IPS-15b (cell line): Measurements from ENCODE around the gene CAPN14.

Source experiments
- H3K27me3 ChIP-seq: one replicate; pipeline ENCODE4 v1.6.1; 2013; ENCODE audit warnings: low read length; ENCODE audit not compliant: control insufficient read depth, insufficient read depth
- H3K36me3 ChIP-seq: one replicate; pipeline ENCODE4 v1.6.1; 2013; ENCODE audit warnings: low read length; ENCODE audit not compliant: control insufficient read depth, insufficient read depth
- H3K4me1 ChIP-seq: one replicate; pipeline ENCODE4 v1.6.1; 2013; ENCODE audit warnings: mild to moderate bottlenecking, low read length; ENCODE audit not compliant: control insufficient read depth, insufficient read depth
- H3K4me3 ChIP-seq: one replicate; pipeline ENCODE4 v1.5.1; 2013; ENCODE audit warnings: low read depth, low read length
- H3K9ac ChIP-seq: one replicate; pipeline ENCODE4 v1.6.1; 2013; ENCODE audit warnings: low read depth, mild to moderate bottlenecking, low read length
- H3K9me3 ChIP-seq: one replicate; pipeline ENCODE4 v1.6.1; 2013; ENCODE audit warnings: mild to moderate bottlenecking, low read length; ENCODE audit not compliant: control insufficient read depth, insufficient read depth

Gene CAPN14

DNA sequence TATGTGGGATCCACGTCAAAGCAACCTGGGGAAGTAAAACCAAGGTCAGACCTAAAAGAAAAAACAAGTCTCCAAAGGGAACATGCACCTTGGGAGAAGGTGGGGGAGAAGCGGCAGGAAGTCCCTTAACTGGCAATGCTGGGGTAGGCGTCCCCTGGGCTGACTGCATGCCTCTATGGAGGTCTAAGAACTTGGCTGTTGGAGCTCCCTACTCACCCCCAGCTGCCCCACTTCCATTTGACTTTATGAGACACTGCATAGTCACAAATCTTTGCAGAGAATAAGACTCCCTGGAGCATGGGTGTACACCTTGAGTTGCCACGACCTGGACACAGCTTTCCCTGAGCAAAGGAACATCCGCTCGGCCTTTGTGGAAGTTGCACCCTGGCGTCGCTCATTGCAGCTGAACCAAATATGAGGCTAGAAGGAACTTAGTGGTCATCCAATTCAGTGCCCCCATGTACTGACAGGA is 2.8 kb downstream of the CAPN14 start:
- H3K27me3 ChIP-seq, result no peaks in the 10 kb centered on the region
- H3K9ac ChIP-seq, result no peak overlapping the region
- no peak overlapping the region for H3K4me3 ChIP-seq
- H3K4me1 ChIP-seq, result no peaks in the 10 kb centered on the region
- no peaks in the 10 kb centered on the region for H3K9me3 ChIP-seq
- no peaks in the 10 kb centered on the region for H3K36me3 ChIP-seq

DNA sequence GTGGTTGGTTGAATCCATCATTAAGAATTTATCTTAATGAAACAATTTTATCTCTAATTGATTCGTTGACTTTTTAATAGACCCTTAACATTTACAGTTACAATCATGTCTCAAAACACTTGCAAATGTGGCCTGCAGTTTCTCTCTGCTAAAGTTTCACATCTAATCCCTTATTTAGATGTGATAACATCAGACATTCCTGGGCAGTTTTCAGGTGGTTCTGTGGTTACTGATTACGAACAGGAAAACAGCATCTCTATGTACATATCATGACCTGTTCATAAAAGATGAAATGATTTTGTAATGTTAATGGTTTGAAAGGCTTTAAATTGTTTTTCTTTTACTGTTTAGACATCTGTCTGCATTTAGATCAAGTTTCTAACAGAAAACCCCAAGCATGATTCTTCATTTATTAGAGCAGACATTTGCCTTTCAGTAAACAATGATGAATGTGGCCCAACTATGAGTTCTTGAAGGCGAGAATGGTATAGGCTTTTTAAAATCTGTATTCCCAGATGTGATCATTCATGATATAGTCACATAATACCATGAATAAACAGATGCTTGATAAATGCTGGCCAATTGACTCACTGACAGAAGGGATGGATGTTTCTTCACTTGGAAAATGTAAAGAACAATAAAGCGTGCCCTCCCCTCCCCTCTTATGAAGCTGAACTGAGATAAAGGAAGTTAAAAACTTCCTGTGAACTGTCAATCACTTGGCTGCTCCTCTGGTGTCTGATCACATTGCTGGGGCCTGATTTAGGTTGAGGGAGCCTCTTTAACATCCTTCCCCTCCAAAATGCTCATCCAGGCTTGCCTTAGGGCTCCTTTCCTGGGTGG is 3.5 kb downstream of the CAPN14 start:
- Histone ChIP-seq H3K36me3 (no peaks in the 10 kb centered on the region), H3K4me1 (no peaks in the 10 kb centered on the region), H3K9me3 (no peaks in the 10 kb centered on the region), H3K4me3 (no peak overlapping the region), H3K9ac (no peak overlapping the region), H3K27me3 (no peaks in the 10 kb centered on the region)

DNA sequence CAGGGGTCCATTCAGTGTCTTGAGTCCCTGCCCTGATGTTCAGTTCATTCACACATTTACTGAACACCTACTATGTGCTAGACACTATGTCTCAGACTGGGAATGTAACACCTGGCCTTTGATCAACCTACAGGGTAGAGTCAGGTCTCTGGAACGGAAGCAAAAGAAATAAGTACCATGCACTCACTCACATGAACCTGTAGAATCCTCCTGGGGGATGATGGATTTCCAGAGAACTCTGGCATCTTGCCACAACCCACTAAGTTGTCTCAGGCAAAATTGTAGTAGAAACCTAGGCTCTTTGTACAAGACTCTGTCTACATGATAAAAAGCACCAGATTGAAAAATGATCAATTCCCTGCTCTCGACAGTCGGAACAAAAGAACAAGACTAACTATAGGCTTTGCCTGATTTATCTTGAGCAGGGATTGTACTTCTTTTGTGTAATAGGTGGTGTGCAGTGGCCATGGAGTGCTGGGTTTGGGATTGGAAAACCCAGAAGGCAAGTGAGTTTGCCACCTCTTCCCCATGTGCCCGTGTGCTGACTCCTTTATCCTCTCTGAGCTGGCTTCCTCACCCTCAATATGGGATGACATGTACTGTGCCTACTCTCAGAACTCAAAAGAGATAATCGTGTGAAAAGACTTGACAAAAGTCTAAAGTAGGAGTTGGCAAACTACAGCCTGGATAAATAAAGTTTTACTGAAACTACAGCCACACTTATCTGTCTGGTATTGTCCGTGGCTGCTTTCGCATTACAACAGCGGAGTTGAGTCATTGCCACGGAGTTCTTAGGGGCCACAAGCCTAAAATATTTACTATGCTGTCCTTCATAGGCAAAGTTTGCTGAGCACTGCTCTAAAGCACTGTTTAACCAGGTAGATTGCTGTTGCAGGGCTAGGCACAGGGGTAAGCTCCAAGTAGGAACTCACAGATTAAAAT is 4.4 kb downstream of the CAPN14 start:
- no peaks in the 10 kb centered on the region for H3K9me3 ChIP-seq
- no peak overlapping the region for H3K4me3 ChIP-seq
- H3K4me1 ChIP-seq, result no peaks in the 10 kb centered on the region
- no peak overlapping the region for H3K9ac ChIP-seq
- H3K36me3 ChIP-seq, result no peaks in the 10 kb centered on the region
- H3K27me3 ChIP-seq, result no peaks in the 10 kb centered on the region

DNA sequence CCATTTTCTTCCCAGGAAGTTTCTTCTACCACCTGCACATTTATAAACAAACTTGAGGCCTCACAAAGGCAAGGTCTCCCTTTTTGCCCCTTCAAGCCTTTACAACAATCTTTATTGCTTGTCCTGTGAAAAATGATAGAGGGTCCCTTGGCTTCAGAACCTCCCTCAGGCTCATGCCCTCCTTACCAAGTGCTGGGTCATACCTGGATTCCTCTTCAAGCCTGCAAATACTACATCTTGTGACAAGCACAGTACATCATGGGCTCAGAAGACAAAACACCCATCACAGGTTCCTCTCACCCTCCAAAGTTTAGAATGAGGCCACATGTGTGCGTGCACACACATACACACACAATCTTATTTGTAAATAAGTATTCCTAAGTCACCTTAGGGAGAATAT is 9.1 kb downstream of the CAPN14 start:
- H3K27me3 ChIP-seq, result no peaks in the 10 kb centered on the region
- H3K9ac ChIP-seq, result no peak overlapping the region
- H3K4me1 ChIP-seq, result no peaks in the 10 kb centered on the region
- no peaks in the 10 kb centered on the region for H3K9me3 ChIP-seq
- H3K4me3 ChIP-seq, result no peak overlapping the region
- no peaks in the 10 kb centered on the region for H3K36me3 ChIP-seq

DNA sequence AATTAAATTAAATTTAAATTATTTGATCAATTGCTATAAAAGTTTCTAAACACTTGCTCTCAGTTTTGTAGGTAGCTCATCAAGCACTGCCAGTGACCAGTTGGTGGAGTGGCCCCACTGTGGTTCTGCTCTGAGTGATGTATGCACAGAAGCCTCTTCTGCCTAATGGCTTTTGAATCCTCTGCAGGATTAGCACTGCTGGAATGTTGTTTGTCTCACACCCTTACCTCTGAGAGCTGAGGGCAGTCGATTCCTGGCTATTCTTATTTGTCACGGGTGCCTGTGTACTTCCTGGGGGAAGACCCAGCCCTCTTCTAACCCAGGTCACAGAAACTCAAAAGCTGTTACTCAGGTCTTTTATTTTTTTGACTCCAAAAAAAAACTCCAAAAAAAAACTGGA is 9.5 kb downstream of the CAPN14 start:
- no peak overlapping the region for H3K4me3 ChIP-seq
- H3K27me3 ChIP-seq, result no peaks in the 10 kb centered on the region
- no peaks in the 10 kb centered on the region for H3K4me1 ChIP-seq
- no peaks in the 10 kb centered on the region for H3K9me3 ChIP-seq
- H3K9ac ChIP-seq, result no peak overlapping the region
- no peaks in the 10 kb centered on the region for H3K36me3 ChIP-seq

DNA sequence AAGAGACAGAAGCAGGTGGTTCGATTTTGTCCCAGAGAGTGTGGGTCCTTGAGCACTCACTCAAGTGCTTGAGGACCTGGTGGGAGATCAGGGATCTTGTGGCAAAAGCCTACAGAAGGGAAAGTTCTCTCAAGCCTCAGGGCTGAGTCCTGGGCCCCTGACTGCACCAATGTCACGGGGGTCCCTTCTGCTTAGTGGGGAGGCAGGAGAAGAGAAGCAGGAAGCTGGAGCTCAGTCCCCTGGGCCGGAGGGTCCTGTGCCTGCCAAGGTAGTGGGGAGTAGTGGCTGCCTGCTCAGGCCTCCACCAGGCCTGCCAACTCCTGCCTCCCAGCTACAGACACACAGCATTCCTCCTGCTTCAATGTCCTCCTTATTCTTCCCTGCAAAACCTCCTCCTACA is 11.7 kb downstream of the CAPN14 start:
- Histone ChIP-seq H3K36me3 (no peaks in the 10 kb centered on the region), H3K9ac (no peak overlapping the region), H3K4me3 (no peak overlapping the region), H3K27me3 (no peaks in the 10 kb centered on the region), H3K4me1 (no peaks in the 10 kb centered on the region), H3K9me3 (no peaks in the 10 kb centered on the region)

DNA sequence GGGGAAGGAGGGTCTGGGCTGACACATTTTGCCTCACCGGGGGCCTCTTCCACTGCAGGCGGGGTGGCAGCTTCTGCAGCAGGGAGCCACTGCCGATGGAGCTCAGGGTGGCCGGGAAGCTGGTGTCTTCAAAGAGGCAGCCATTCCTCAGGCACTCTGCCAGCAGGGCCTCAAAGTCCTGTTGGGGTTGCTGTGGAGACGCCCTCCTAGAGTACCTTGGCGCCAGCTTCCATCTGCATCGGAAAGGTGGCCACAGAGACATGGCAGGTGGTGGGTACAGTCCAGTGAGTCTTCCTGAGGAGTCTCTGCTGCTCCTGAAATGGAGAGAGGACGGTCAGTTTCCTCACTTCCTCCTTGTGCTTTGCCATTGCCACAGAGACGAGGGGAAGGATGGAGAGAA is 12.1 kb downstream of the CAPN14 start:
- Histone ChIP-seq H3K9ac (no peak overlapping the region), H3K36me3 (no peaks in the 10 kb centered on the region), H3K27me3 (no peaks in the 10 kb centered on the region), H3K4me3 (no peak overlapping the region), H3K4me1 (no peaks in the 10 kb centered on the region), H3K9me3 (no peaks in the 10 kb centered on the region)

DNA sequence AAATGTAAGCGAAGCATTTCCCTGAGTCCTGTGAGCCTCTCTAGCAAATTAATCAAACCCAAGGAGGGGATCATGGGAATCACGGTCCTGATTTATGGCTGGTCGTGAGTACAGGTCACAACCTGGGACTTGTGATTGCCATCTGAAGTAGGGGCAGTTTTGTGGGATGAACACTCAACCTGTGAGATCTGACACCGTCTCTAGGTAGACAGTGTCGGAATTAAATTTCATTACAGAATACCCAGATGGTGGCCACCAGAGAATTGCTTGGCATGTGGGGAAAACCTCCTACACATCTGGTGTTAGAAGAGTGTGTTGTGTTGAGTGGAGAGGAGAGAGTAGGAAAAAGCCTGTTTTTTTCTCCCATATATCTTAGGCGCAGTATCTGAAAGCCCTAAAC is 12.5 kb downstream of the CAPN14 start:
- Histone ChIP-seq H3K27me3 (no peaks in the 10 kb centered on the region), H3K4me3 (no peak overlapping the region), H3K9ac (no peak overlapping the region), H3K4me1 (no peaks in the 10 kb centered on the region), H3K9me3 (no peaks in the 10 kb centered on the region), H3K36me3 (no peaks in the 10 kb centered on the region)

DNA sequence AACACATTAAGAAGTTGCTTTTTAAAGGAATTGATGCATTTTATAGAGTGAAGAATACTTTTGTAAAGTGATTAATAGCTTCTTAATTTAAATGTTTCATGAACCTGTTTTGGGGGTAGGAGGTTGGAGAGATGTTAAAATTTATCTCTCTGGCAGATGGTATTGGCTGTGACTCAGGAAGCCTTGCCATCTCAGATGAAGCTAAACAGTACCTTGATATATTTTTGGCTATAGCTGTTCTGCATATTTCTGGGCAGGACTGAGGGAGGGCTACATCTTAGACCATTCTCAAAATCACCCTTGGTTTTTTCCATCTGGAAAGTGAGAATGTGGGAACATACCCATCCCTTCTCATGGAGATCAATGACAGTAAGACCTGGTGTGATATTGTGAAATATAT is 13.4 kb downstream of the CAPN14 start:
- no peak overlapping the region for H3K4me3 ChIP-seq
- H3K9me3 ChIP-seq, result no peaks in the 10 kb centered on the region
- H3K36me3 ChIP-seq, result no peaks in the 10 kb centered on the region

DNA sequence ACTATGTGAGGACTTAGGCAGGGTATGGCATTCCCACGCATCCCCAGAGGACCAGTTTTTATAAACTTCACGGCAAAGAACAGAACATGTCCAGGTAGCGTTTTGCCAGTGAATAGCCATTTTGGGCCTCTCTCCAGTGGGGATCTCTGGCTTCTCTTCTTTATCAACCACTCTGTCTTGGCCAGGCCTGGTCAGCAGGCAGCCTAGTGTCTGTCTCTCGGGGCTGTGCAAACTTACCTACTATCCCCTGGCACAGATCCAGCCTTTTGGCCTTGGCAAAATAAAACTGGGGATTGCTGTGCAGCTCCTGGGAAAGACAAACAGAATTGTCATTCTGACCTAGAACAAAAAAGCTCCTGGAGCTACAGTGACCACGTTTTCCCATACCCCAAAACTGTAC is 14.5 kb downstream of the CAPN14 start:
- H3K9ac ChIP-seq, result no peak overlapping the region
- H3K4me1 ChIP-seq, result no peaks in the 10 kb centered on the region
- no peaks in the 10 kb centered on the region for H3K9me3 ChIP-seq
- no peak overlapping the region for H3K4me3 ChIP-seq
- no peaks in the 10 kb centered on the region for H3K27me3 ChIP-seq
- no peaks in the 10 kb centered on the region for H3K36me3 ChIP-seq

More for the DNA sequence above, 13.4 kb downstream of the CAPN14 start:
- no peaks in the 10 kb centered on the region for H3K4me1 ChIP-seq
- H3K9ac ChIP-seq, result no peak overlapping the region
- H3K27me3 ChIP-seq, result no peaks in the 10 kb centered on the region

DNA sequence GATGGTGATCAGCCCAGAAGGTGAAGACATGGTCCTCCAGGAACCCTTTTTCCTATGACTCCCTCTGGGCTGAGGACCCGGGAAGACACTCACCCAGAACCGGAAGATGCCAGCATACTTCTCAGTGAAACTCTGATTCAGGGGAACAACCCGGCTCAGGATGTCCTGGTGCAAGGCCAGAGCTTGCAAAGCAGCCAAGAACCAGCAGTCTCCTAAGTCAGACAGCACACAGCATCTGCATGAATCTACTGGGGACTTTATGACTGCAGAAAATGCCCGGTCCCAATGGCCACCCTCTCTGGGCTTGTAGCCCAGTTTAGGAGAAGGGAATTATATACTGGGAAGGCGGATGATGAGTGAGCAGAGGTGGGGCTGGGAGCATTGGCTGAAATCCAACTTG is 15.3 kb downstream of the CAPN14 start:
- Histone ChIP-seq H3K4me3 (no peak overlapping the region), H3K4me1 (peaks cover 3% of the 10 kb centered on the region), H3K9me3 (no peaks in the 10 kb centered on the region), H3K36me3 (no peaks in the 10 kb centered on the region), H3K9ac (no peak overlapping the region), H3K27me3 (no peaks in the 10 kb centered on the region)

DNA sequence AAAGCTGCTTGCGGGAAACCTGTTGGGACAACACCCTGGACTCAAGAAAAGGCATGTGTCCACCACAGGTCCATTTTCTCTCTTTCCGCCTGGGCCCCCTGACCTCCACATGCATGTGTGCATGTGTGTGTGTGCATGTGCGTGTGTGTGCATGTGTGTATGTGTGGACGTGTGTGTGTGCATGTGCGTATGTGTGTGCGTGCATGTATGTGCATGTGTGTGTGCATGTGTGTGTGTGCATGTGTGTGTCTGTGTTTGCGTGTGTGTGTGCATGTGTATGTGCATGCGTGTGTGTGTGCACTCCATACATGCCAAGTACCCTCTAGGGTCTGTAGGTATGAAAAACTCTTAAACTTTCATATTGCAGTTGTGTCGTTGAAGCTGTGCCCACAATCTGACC is 16.3 kb downstream of the CAPN14 start:
- Histone ChIP-seq H3K27me3 (no peaks in the 10 kb centered on the region), H3K4me1 (peaks cover 3% of the 10 kb centered on the region), H3K9ac (no peak overlapping the region), H3K36me3 (no peaks in the 10 kb centered on the region), H3K9me3 (no peaks in the 10 kb centered on the region), H3K4me3 (no peak overlapping the region)
